ENCODE measurements around the gene AHSG. TPM values are rescaled to one million over a fixed set of nuclear protein-coding genes. Genes with fewer than 3 reads are reported as not detected.

Gene AHSG
- total RNA-seq, 1 experiment from 2014 or later: not detected

DNA sequence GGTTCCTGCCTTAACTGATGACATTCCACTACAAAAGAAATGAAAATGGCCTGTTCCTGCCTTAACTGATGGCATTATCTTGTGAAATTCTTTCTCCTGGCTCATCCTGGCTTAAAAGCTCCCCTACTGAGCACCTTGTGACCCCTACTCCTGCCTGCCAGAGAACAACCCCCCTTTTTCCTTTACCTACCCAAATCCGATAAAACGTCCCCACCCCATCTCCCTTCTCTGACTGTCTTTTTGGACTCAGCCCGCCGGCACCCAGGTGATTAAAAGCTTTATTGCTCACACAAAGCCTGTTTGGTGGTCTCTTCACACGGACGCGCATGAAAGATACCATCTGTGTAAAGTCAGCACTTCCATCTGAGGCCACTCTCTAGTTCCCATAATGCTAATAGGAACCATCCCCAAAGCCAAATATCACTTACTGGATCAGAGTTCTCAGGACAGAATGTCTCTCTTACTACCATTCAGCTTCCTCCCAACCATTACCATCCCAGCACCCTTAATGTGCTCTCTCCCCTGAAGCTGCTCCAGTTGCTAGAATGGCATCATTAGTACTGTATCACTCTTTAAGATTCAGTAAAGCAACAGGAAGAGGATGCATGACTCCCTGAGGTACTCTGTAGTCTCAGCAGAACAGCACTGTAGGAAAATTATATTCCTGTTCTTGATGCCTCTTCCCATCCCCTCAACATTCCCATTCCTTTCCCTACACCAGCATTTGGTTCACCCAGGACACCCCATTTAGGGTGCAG is 50.7 kb downstream of the AHSG start:
- H4K20me1 ChIP-seq (ENCODE audit: low read length): no peaks in the 10 kb centered on the region
- TF ChIP-seq, protein P1, sequence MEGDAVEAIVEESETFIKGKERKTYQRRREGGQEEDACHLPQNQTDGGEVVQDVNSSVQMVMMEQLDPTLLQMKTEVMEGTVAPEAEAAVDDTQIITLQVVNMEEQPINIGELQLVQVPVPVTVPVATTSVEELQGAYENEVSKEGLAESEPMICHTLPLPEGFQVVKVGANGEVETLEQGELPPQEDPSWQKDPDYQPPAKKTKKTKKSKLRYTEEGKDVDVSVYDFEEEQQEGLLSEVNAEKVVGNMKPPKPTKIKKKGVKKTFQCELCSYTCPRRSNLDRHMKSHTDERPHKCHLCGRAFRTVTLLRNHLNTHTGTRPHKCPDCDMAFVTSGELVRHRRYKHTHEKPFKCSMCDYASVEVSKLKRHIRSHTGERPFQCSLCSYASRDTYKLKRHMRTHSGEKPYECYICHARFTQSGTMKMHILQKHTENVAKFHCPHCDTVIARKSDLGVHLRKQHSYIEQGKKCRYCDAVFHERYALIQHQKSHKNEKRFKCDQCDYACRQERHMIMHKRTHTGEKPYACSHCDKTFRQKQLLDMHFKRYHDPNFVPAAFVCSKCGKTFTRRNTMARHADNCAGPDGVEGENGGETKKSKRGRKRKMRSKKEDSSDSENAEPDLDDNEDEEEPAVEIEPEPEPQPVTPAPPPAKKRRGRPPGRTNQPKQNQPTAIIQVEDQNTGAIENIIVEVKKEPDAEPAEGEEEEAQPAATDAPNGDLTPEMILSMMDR (conservative IDR thresholded peaks at IDR 0.05; ENCODE audit: low read depth, low read length): no peak
- no peak for TF ChIP-seq EZH2 (IDR thresholded peaks at IDR 0.05; ENCODE audit: low read length, unreplicated experiment)
- TF ChIP-seq EZH2phosphoT487 (IDR thresholded peaks at IDR 0.05; ENCODE audit: borderline replicate concordance, low read length): no peak
- DNase-seq (no peak), ATAC-seq (no peak)
- no peaks in the 10 kb centered on the region for H3F3A ChIP-seq (ENCODE audit: low read length, unreplicated experiment)
- no peaks in the 10 kb centered on the region for H3K9me2 ChIP-seq (replicated peaks; ENCODE audit: low read length)
- H2AFZ ChIP-seq (ENCODE audit: low read length): no peak overlapping the region
- peaks cover 7% of the 10 kb centered on the region; the same call in 1 of the 2 replicates for H3K27me3 ChIP-seq (ENCODE audit: low read length)
- intact Hi-C loops (cut with micrococcal nuclease): no loop called here
- no peaks in the 10 kb centered on the region for H3K4me1 ChIP-seq (ENCODE audit: insufficient read depth, low read length)
- POLR2A ChIA-PET (ENCODE audit: unreplicated experiment): no interaction called here
- H3K4me3 ChIP-seq (ENCODE audit: low read length): no peak overlapping the region
- no peak overlapping the region for H3K9ac ChIP-seq (ENCODE audit: low read length)
- no peaks in the 10 kb centered on the region for H3K36me3 ChIP-seq (ENCODE audit: low read depth, low read length)
- H3K79me2 ChIP-seq (ENCODE audit: low read length): no peaks in the 10 kb centered on the region
- BruUV-seq (replicated peaks): no TSS peak
- H3K9me3 ChIP-seq (ENCODE audit: low read length): no peaks in the 10 kb centered on the region
- CTCF ChIA-PET: no interaction called here
- no peak overlapping the region for H3K4me2 ChIP-seq (ENCODE audit: low read length)
- no peak overlapping the region for H3K27ac ChIP-seq (ENCODE audit: low read length)

DNA sequence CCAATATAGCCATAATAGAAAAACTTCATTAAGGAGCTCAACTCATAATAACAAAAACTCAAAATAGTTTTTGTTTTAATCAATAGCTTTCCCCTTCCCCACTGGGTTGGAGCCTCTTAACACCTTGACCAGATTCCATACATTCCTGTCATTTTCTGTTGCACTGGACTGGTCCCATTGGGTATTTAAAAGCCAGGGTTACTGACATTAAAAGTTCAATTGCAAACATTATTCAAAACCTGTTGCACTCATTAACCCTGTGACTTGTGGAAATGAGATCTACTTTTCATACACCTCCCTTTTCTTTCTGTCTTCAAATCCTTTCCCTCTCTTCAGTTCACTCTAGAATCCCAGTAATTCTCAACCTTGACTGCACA is 51.2 kb downstream of the AHSG start:
- Histone ChIP-seq H3K9me3 (ENCODE audit: low read length) (no peaks in the 10 kb centered on the region), H3K27me3 (ENCODE audit: low read length) (peaks cover 7% of the 10 kb centered on the region; the same call in 1 of the 2 replicates), H3K27ac (ENCODE audit: low read length) (no peak overlapping the region), H4K20me1 (ENCODE audit: low read length) (no peaks in the 10 kb centered on the region), H3K4me1 (ENCODE audit: insufficient read depth, low read length) (no peaks in the 10 kb centered on the region), H3K79me2 (ENCODE audit: low read length) (no peaks in the 10 kb centered on the region), H3K9ac (ENCODE audit: low read length) (no peak overlapping the region), H3K36me3 (ENCODE audit: low read depth, low read length) (no peaks in the 10 kb centered on the region), H3K4me2 (ENCODE audit: low read length) (no peak overlapping the region), H3K4me3 (ENCODE audit: low read length) (no peak overlapping the region), H3K9me2 (replicated peaks; ENCODE audit: low read length) (no peaks in the 10 kb centered on the region), H2AFZ (ENCODE audit: low read length) (no peak overlapping the region), H3F3A (ENCODE audit: low read length, unreplicated experiment) (no peaks in the 10 kb centered on the region)
- DNase-seq (no peak), ATAC-seq (no peak)
- ChIA-PET CTCF (no interaction called here), POLR2A (ENCODE audit: unreplicated experiment) (no interaction called here)
- TF ChIP-seq EZH2 (IDR thresholded peaks at IDR 0.05; ENCODE audit: low read length, unreplicated experiment) (no peak), EZH2phosphoT487 (IDR thresholded peaks at IDR 0.05; ENCODE audit: borderline replicate concordance, low read length) (no peak)
- TF ChIP-seq, protein P1 (conservative IDR thresholded peaks at IDR 0.05; ENCODE audit: low read depth, low read length): no peak
- intact Hi-C loops (cut with micrococcal nuclease): no loop called here
- no TSS peak for BruUV-seq (replicated peaks)

DNA sequence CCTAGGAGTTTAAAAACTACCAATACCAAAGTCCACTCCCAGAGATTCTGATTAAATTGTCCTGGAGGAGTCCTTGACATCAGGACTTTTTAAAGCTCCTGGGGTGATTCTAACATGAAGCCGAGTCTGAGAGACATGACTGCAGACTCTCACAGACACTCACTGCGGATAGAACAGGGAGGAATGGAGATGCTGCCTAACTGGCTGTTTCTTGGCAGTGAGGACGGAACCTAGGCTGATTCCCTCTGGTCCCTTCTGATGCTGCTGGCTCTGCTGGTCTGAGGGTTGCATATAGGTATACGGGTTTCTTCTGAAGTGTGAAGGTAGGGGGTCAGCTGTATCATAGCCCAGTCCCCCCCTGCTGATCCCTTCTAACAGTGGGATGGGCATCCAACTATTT is 51.6 kb downstream of the AHSG start:
- Histone ChIP-seq H4K20me1 (ENCODE audit: low read length) (no peaks in the 10 kb centered on the region), H2AFZ (ENCODE audit: low read length) (no peak overlapping the region), H3K4me3 (ENCODE audit: low read length) (no peak overlapping the region), H3K4me2 (ENCODE audit: low read length) (no peak overlapping the region), H3F3A (ENCODE audit: low read length, unreplicated experiment) (no peaks in the 10 kb centered on the region), H3K4me1 (ENCODE audit: insufficient read depth, low read length) (peaks cover 4% of the 10 kb centered on the region), H3K9me2 (replicated peaks; ENCODE audit: low read length) (no peaks in the 10 kb centered on the region), H3K27ac (ENCODE audit: low read length) (no peak overlapping the region), H3K27me3 (ENCODE audit: low read length) (peaks cover 7% of the 10 kb centered on the region; the same call in 1 of the 2 replicates), H3K9me3 (ENCODE audit: low read length) (no peaks in the 10 kb centered on the region), H3K9ac (ENCODE audit: low read length) (no peak overlapping the region), H3K79me2 (ENCODE audit: low read length) (no peaks in the 10 kb centered on the region), H3K36me3 (ENCODE audit: low read depth, low read length) (no peaks in the 10 kb centered on the region)
- intact Hi-C loops (cut with micrococcal nuclease): no loop called here
- no peak for ATAC-seq
- no peak for DNase-seq
- BruUV-seq (replicated peaks): no TSS peak
- ChIA-PET POLR2A (ENCODE audit: unreplicated experiment) (no interaction called here), CTCF (no interaction called here)
- no peak for TF ChIP-seq EZH2phosphoT487 (IDR thresholded peaks at IDR 0.05; ENCODE audit: borderline replicate concordance, low read length)
- TF ChIP-seq, protein P1 (conservative IDR thresholded peaks at IDR 0.05; ENCODE audit: low read depth, low read length): no peak
- no peak for TF ChIP-seq EZH2 (IDR thresholded peaks at IDR 0.05; ENCODE audit: low read length, unreplicated experiment)
